Prostate gland (tissue), 2 donors: Measurements from ENCODE around the gene MS4A8. TPM values are rescaled to one million over a fixed set of nuclear protein-coding genes. Genes with fewer than 3 reads are reported as not detected.
A peak's percentile ranks its signal among the peaks of the same experiment; 100 is the strongest.
"Not testable (repeated sequence)": the region's sequence is repeated elsewhere in the genome, so short reads cannot be mapped to it uniquely, and the experiment has no call there.

Source experiments
- DNase-seq: peaks from one replicate; pipeline ENCODE4 v3.0.0-alpha.2; 2019; ENCODE audit warnings: low spot score
- H3K27ac ChIP-seq, 2 donors: fragments of 200-600 bp; sonication (generic); 2 replicates each; pipeline ENCODE4 v1.5.1; 2017 to 2019
- H3K27me3 ChIP-seq: fragments of 200-600 bp; sonication (generic); replicated peaks from 2 replicates; pipeline ENCODE4 v1.5.1; 2019; ENCODE audit not compliant: insufficient read depth
- H3K36me3 ChIP-seq, 2 donors: fragments of 200-600 bp; sonication (generic); 1 replicate in 1 of 2; 2 replicates in 1 of 2; pipeline versions ENCODE4 v1.5.1 to v1.8.1; 2017 to 2019
- H3K4me1 ChIP-seq: fragments of 200-600 bp; sonication (generic); replicated peaks from 2 replicates; pipeline ENCODE4 v1.5.1; 2019
- H3K4me3 ChIP-seq, 2 donors: fragments of 200-600 bp; sonication (generic); 2 replicates each; pipeline ENCODE4 v1.5.1; 2017 to 2019
- H3K9me3 ChIP-seq: fragments of 200-600 bp; sonication (generic); 2 replicates; pipeline ENCODE4 v1.5.1; 2017
- POLR2A ChIP-seq: fragments of 450-650 bp; IDR thresholded peaks from one replicate; pipeline ENCODE4 v1.6.1; 2016; ENCODE audit warnings: antibody characterized with exemption, mild to moderate bottlenecking
- POLR2AphosphoS5 ChIP-seq: sonication (generic); formaldehyde crosslinking; IDR thresholded peaks from one replicate; pipeline ENCODE4 v1.6.1; 2017; ENCODE audit warnings: antibody characterized with exemption
- WGBS: methylation state at CpG from one replicate; pipeline ENCODE4 v1.1.5; 2018; 5-methylcytosine and 5-hydroxymethylcytosine counted together
- intact Hi-C: fragments of 100-400 bp; cut with DNase I; formaldehyde crosslinking; loops from one replicate; pipeline ENCODE4 v1.14.2; 2022
- total RNA-seq, 2 donors: library from RNA; depleted of rRNA; stranded (reverse); fragments of >200 nt; gene quantifications; one replicate each; pipeline ENCODE4 v1.1.0, GENCODE V29; 2016
- TF ChIP-seq, protein P1 (sequence below), 4 experiments: fragments of 200-600 bp in 2 of 4; fragments of 450-650 bp in 2 of 4; sonication (generic) in 2 of 4; IDR thresholded peaks; 1 replicate in 3 of 4; 2 replicates in 1 of 4; pipeline ENCODE4 v1.5.1; 2016 to 2019; ENCODE audit warnings: antibody characterized with exemption in 4 of 4, mild to moderate bottlenecking in 2 of 4, moderate library complexity in 2 of 4

Gene MS4A8
- total RNA-seq, 2 donors from 2014 or later, result 0.68 to 1.1 TPM

DNA sequence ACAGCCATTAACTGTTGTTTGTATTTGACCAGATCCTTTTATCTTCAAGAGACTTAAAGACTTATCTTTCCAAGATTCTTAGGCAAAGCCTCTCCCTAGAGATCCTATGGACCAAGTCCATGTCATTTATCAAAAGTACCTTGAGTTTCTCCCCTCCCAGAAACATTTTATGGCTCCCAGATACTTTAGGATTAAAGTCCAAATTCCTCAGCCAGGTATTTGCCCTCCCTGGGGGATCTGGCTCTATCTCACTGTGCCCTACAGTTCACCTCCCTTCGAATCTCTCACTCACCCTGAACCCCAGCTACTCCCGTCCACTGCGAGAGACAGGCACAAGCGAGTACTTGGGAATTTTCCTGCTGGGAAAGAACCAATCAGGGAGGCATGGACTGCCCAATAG is 11.9 kb downstream of the MS4A8 start:
- DNase-seq, result no peak
- Histone ChIP-seq H3K27ac (no peak overlapping the region), H3K4me3 (no peak overlapping the region), H3K27me3 (no peaks in the 10 kb centered on the region), H3K4me1 (no peaks in the 10 kb centered on the region), H3K36me3 (no peaks in the 10 kb centered on the region), H3K9me3 (no peaks in the 10 kb centered on the region)
- no peak for TF ChIP-seq POLR2AphosphoS5
- no peak for TF ChIP-seq POLR2A
- TF ChIP-seq, protein P1, sequence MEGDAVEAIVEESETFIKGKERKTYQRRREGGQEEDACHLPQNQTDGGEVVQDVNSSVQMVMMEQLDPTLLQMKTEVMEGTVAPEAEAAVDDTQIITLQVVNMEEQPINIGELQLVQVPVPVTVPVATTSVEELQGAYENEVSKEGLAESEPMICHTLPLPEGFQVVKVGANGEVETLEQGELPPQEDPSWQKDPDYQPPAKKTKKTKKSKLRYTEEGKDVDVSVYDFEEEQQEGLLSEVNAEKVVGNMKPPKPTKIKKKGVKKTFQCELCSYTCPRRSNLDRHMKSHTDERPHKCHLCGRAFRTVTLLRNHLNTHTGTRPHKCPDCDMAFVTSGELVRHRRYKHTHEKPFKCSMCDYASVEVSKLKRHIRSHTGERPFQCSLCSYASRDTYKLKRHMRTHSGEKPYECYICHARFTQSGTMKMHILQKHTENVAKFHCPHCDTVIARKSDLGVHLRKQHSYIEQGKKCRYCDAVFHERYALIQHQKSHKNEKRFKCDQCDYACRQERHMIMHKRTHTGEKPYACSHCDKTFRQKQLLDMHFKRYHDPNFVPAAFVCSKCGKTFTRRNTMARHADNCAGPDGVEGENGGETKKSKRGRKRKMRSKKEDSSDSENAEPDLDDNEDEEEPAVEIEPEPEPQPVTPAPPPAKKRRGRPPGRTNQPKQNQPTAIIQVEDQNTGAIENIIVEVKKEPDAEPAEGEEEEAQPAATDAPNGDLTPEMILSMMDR (IDR thresholded peaks at IDR 0.05), result no peak
- intact Hi-C loops, result no loop called here
- 80% methylated on average over 4 of the region's 4 CpGs for WGBS

DNA sequence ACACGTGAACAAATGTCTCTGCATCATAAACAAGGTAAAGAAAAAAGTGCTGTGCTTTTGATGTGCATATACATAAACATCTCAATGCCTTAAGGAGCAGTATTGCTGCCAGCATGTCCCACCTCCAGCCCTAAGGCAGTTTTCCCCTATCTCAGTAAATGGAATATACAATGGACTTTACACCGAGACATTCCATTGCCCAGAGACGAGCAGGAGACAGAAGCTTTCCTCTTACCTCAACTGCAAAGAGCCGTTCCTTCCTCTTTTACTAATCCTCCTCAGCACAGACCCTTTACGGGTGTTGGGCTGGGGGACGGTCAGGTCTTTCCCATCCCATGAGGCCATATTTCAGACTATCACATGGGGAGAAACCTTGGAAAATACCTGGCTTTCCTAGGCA is 14.0 kb downstream of the MS4A8 start:
- H3K4me1 ChIP-seq, H3K4me3 ChIP-seq, DNase-seq, intact Hi-C loops, H3K9me3 ChIP-seq, H3K27ac ChIP-seq, H3K36me3 ChIP-seq, H3K27me3 ChIP-seq: not testable (repeated sequence)
- WGBS, result 63% methylated on average over 6 of the region's 6 CpGs

DNA sequence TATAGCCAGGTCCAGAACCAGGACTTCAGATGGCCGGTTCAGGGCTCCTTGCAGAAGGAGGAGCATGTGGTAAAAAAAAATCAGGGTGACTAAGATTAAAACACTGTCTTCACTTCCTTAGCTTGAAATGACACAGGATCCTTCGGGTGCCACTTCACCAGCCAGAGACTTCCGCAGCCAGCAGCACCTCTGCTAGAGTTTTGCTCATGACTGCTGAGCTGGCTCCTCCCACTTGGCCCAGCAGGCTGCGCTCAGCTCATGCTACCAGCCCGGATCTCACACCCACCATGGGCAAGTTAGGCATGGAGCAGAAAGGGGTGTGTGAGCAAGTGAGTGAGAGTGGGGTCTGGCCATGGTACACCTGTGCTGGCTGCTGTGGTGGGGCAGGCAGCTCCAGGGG is 18.5 kb downstream of the MS4A8 start:
- no peak for DNase-seq
- H3K4me1 ChIP-seq, result no peaks in the 10 kb centered on the region
- H3K36me3 ChIP-seq, result no peaks in the 10 kb centered on the region
- TF ChIP-seq POLR2AphosphoS5 (no peak), POLR2A (no peak)
- TF ChIP-seq, protein P1 (IDR thresholded peaks at IDR 0.05), result no peak
- no peak overlapping the region for H3K27ac ChIP-seq
- intact Hi-C loops, result no loop called here
- H3K27me3 ChIP-seq, result no peaks in the 10 kb centered on the region
- no peak overlapping the region for H3K4me3 ChIP-seq
- H3K9me3 ChIP-seq, result no peaks in the 10 kb centered on the region
- 81% methylated on average over 5 of the region's 5 CpGs for WGBS

DNA sequence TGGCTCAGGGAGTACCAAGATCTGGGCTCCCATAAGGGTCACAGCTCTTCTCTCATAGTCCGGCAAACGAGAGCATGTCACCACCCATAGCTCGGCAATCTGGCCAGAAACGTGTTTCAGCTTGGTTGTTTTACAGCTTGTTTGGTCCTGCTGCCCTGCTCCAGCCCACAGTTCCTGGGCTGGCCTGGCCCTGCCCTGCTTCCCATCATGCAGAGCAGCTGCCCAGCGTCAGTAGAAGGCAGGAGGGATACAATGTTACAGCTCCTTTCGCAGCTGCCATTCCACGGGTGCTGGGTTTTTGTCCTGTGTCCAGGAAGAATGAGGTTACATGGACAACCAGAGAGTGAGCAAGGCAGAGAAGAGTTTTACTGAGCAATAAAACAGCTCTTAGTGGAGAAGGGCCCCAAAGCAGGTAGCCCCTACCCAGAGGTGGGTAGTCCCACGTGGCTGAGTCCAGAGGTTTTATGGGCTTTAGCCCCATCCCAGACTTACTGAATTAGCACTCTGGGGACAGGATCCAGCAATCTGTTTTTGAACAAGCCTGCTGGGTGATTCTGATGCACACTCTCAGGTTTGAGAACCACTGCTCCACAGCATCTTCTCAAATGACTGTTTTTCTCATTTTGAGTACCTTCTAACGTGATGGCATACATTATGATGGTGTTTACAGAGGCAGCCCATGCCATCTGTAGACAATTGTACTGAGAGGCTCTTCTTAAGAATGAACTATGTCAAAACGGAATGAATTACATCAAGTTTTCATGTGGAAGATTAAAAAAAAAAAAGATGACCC is 19.3 kb downstream of the MS4A8 start:
- H3K9me3 ChIP-seq, result no peaks in the 10 kb centered on the region
- H3K36me3 ChIP-seq, result no peaks in the 10 kb centered on the region
- no peak overlapping the region for H3K27ac ChIP-seq
- H3K4me3 ChIP-seq, result no peak overlapping the region
- DNase-seq, result no peak
- 46% methylated on average over 10 of the region's 10 CpGs for whole genome bisulfite sequencing
- TF ChIP-seq POLR2AphosphoS5 (no peak), POLR2A (no peak)
- TF ChIP-seq, protein P1 (IDR thresholded peaks at IDR 0.05), result no peak
- no peaks in the 10 kb centered on the region for H3K4me1 ChIP-seq
- intact Hi-C loops, result no loop called here
- no peaks in the 10 kb centered on the region for H3K27me3 ChIP-seq

DNA sequence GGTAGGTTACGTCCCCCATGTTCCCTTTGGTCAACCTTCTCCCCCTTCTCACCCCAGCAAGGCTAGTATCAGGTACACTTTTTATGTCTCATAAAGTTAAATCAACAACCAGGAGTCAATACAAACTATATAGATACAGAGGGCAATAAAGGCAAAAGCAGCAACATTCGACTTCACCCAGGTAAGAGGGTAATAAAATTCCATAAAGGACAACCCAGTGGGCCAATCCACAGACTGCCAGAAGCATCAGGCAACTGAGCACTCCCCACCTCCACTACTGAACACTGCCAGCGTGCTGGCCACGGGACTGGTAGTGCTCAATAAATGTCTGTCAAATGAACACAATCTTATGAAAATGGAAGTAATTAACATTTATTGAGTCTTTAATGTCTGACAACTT is 20.0 kb downstream of the MS4A8 start:
- Histone ChIP-seq H3K4me3 (no peak overlapping the region), H3K27me3 (no peaks in the 10 kb centered on the region), H3K27ac (no peak overlapping the region), H3K4me1 (no peaks in the 10 kb centered on the region), H3K9me3 (no peaks in the 10 kb centered on the region), H3K36me3 (no peaks in the 10 kb centered on the region)
- peak; percentile 37 for DNase-seq
- WGBS, result 35% methylated on average over 4 of the region's 4 CpGs
- intact Hi-C loops, result no loop called here
- TF ChIP-seq POLR2A (no peak), POLR2AphosphoS5 (peak; percentile 47)

DNA sequence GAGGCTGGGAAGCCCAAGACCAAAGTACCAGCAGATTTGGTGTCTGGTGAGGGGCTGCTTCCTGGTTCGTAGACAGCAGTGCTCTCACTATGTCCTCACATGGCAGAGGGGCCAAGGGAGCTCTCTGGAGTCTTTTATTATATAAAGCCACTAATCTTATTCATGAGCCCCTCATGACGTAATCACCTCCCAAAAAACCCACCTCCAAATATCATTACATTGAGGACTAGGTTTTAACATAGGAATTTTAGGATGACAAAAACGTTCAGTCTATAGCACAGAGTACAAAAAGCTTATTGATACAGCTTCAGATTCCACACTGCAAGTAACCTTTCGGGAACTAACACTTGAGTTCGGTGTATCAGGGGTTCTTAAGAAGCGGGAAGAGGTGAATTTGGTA is 21.0 kb downstream of the MS4A8 start:
- intact Hi-C loops, result no loop called here
- WGBS, result 83% methylated on average over 6 of the region's 6 CpGs

More for the DNA sequence above, 21.0 kb downstream of the MS4A8 start:
- Histone ChIP-seq H3K4me3 (no peak overlapping the region), H3K27me3 (no peaks in the 10 kb centered on the region), H3K4me1 (no peaks in the 10 kb centered on the region), H3K9me3 (no peaks in the 10 kb centered on the region), H3K36me3 (no peaks in the 10 kb centered on the region), H3K27ac (no peak overlapping the region)
- TF ChIP-seq POLR2AphosphoS5, result no peak
- TF ChIP-seq, protein P1 (IDR thresholded peaks at IDR 0.05), result no peak
- no peak for TF ChIP-seq POLR2A
- no peak for DNase-seq
